ENCODE results near the gene PSKH1.
"Not testable (repeated sequence)": the region's sequence is repeated elsewhere in the genome, so short reads cannot be mapped to it uniquely, and the experiment has no call there.

The PSKH1 gene

GRCh38 chr16:67885545-67885944, 7.5 kb upstream of the PSKH1 start:
- in situ Hi-C loops (cut with MboI; ENCODE audit: low sequenced_read_pairs): loop anchor here (10.0 kb wide), 1 partner anchor 49 kb away; the partner anchor contains the start of genes CTRL and PSMB10

GRCh38 chr16:67885976-67886375, 7.1 kb upstream of the PSKH1 start:
- in situ Hi-C loops (cut with MboI; ENCODE audit: low sequenced_read_pairs): loop anchor here (10.0 kb wide), 1 partner anchor 49 kb away; the partner anchor contains the start of genes CTRL and PSMB10

- in situ Hi-C loops (cut with MboI; ENCODE audit: low sequenced_read_pairs): loop anchor here (10.0 kb wide), 1 partner anchor 48 kb away; the partner anchor contains the start of genes CTRL and PSMB10
Measured at GRCh38 chr16:67886387-67886786, 6.7 kb upstream of the PSKH1 start.

GRCh38 chr16:67888331-67888730, 4.7 kb upstream of the PSKH1 start:
- in situ Hi-C loops (cut with MboI; ENCODE audit: low sequenced_read_pairs): loop anchor here (10.0 kb wide), 1 partner anchor 46 kb away; the partner anchor contains the start of genes CTRL and PSMB10

- in situ Hi-C loops (cut with MboI; ENCODE audit: low sequenced_read_pairs): no loop called here
Measured at GRCh38 chr16:67892375-67892774, 679 bp upstream of the PSKH1 start.

GRCh38 chr16:67893743-67894399, 817 bp downstream of the PSKH1 start:
- in situ Hi-C loops (cut with MboI; ENCODE audit: low sequenced_read_pairs): no loop called here

- in situ Hi-C loops (cut with MboI; ENCODE audit: low sequenced_read_pairs): no loop called here
Measured at GRCh38 chr16:67897231-67897630, 4.2 kb downstream of the PSKH1 start.

GRCh38 chr16:67901734-67902133, 8.7 kb downstream of the PSKH1 start:
- in situ Hi-C loops (cut with MboI; ENCODE audit: low sequenced_read_pairs): no loop called here

- in situ Hi-C loops (cut with MboI; ENCODE audit: low sequenced_read_pairs): no loop called here
Measured at GRCh38 chr16:67902831-67903230, 9.8 kb downstream of the PSKH1 start.

GRCh38 chr16:67907397-67908180, 14.5 kb downstream of the PSKH1 start:
- in situ Hi-C loops (cut with MboI; ENCODE audit: low sequenced_read_pairs): no loop called here

- in situ Hi-C loops (cut with MboI; ENCODE audit: low sequenced_read_pairs): no loop called here
Measured at GRCh38 chr16:67909056-67909742, 16.1 kb downstream of the PSKH1 start.

- in situ Hi-C loops (cut with MboI; ENCODE audit: low sequenced_read_pairs): no loop called here
Measured at GRCh38 chr16:67910158-67910557, 17.1 kb downstream of the PSKH1 start.

GRCh38 chr16:67914758-67915495, 21.9 kb downstream of the PSKH1 start:
- in situ Hi-C loops (cut with MboI; ENCODE audit: low sequenced_read_pairs): no loop called here

GRCh38 chr16:67915496-67915769, 22.4 kb downstream of the PSKH1 start:
- in situ Hi-C loops (cut with MboI; ENCODE audit: low sequenced_read_pairs): not testable (repeated sequence)

GRCh38 chr16:67915831-67916723, 23.0 kb downstream of the PSKH1 start:
- in situ Hi-C loops (cut with MboI; ENCODE audit: low sequenced_read_pairs): no loop called here

- in situ Hi-C loops (cut with MboI; ENCODE audit: low sequenced_read_pairs): no loop called here
Measured at GRCh38 chr16:67917140-67917851, 24.2 kb downstream of the PSKH1 start.

GRCh38 chr16:67917852-67918236, 24.8 kb downstream of the PSKH1 start:
- in situ Hi-C loops (cut with MboI; ENCODE audit: low sequenced_read_pairs): no loop called here

GRCh38 chr16:67919622-67920221, 26.7 kb downstream of the PSKH1 start:
- in situ Hi-C loops (cut with MboI; ENCODE audit: low sequenced_read_pairs): no loop called here

GRCh38 chr16:67922221-67922620, 29.2 kb downstream of the PSKH1 start:
- in situ Hi-C loops (cut with MboI; ENCODE audit: low sequenced_read_pairs): no loop called here

Measured in HL-60/S4 treated with phorbol 12-myristate 13-acetate at 8.2 ng/mL for 4 days and 3 days (cell line).